ENCODE results near the gene C14orf119. TPM values are rescaled to one million over a fixed set of nuclear protein-coding genes. Genes with fewer than 3 reads are reported as not detected.

C14orf119 gene, protein sequence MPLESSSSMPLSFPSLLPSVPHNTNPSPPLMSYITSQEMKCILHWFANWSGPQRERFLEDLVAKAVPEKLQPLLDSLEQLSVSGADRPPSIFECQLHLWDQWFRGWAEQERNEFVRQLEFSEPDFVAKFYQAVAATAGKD
- 31.9 and 46.3 TPM in 2 replicates for total RNA-seq

DNA sequence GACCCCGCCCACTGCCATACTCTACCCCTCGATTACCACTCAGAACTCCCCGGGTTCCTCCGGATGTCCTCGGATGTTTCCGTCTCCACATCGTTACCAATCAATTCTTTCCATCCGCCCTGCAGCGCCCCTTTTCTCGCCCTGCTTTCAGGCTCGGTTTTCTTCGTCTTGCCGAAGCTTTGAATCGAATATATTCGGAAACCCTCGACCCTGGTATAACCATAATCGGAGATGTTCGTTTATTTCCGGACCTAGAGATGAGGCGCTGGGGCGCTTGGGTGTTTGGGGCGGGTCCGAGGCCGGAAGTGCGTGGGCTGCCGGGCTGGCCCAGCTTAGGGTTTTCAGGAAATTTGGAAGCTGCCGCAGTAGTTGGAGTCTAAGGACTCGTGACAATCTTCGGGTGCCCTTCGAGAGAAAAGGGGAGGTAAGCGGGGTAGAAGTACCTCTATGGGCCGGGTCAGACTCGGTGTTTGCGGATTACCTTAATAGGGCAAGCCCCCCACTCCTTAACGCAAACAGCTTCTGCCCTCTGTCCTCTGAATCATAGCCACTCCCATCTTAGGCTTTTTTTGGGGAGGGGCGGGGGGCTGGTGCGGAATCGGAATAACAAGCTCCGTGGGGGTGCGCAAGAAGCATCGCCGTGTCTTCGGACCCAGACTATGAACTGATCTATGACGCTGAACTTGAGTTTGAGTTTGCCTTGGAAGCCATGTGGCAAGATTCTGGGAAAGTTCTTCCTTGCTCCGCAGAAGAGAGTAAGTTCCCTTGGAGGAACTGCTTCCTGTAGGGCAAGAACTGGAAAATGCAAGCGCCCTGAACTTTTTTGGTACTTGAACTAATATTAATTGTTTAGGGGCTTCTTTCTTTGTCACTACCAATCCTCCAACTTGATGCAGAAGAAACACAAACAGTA lies at the start of gene C14orf119:
Gene C14orf119, plus strand, starts transcription at position 310 of the 913 bp plus-strand sequence. CDS start 2,154 bp downstream, outside the sequence.

DNA sequence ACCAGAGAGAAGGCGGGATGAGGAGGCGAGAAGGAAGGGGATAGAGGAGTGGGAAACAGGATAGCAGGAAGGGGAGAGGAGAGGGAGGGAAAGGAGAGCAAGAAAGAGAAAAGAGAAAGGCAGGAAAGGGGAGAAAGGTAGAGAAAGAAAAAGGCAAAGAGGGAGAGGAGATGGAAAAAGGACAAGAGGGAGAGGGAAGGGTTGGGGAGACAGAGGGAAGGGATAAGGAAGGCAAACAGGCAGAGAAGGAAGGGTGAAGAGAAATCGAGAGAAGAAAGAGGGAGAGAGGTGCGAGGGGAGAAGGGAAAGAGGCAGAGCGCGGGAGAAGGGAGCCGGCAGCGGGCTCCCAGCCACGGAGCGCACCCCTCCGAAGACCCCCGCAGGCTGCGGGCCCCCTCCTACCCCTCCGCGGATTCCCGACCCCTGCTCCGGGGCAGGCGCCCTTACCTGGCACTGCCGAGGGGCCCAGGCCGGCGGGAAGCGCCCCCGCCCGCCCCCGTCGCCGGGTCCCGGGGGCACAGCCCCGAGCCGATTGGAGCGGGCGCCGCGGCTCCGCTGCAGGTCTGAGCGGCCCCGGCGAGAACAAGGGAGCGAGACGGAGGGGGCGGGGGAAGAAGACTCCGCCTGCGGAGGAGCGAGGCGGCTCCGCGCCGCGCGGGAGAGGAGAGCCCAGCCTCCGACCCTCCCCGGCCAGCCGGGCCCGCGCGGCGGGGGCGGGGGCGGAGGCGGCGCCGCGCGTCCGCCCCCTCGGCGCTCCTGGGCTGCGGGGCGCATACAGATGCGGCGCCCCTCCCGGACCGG lies 38.1 kb upstream of the C14orf119 start, which contains the start of gene CDH24:
Gene CDH24, minus strand, starts transcription at position 565 of the 801 bp plus-strand sequence. CDS start 1,787 bp downstream, outside the sequence.

DNA sequence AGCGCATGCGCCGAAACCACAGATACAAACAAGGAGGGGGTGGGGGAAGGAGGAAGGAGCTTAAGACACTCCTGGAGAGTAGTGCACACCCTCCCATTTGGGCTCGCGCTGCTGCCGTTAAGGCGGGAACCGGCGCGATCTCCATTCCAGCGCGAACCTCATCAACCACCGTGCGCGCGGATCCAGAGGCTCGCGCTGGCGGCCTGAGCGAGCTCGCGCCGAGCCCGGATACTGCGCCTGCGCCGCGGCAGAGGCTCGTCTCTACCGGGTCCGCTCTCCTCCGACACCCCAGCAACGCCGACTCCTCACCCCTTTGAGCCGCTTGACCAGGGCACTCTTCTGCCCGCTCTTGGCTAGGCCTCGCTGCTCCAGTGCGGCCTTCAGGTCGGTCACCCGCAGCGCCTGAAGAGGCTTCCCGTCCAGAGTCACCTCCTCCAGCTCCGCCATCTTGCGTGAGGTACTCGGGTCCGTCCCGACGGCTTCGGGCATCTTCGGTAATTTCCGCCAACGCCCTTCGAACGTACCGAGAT lies 574 bp upstream of the C14orf119 start, which contains the start of gene ACIN1:
Gene ACIN1, minus strand, starts transcription at position 471 of the 530 bp plus-strand sequence. Its CDS starts 24 bp downstream, at position 447.

DNA sequence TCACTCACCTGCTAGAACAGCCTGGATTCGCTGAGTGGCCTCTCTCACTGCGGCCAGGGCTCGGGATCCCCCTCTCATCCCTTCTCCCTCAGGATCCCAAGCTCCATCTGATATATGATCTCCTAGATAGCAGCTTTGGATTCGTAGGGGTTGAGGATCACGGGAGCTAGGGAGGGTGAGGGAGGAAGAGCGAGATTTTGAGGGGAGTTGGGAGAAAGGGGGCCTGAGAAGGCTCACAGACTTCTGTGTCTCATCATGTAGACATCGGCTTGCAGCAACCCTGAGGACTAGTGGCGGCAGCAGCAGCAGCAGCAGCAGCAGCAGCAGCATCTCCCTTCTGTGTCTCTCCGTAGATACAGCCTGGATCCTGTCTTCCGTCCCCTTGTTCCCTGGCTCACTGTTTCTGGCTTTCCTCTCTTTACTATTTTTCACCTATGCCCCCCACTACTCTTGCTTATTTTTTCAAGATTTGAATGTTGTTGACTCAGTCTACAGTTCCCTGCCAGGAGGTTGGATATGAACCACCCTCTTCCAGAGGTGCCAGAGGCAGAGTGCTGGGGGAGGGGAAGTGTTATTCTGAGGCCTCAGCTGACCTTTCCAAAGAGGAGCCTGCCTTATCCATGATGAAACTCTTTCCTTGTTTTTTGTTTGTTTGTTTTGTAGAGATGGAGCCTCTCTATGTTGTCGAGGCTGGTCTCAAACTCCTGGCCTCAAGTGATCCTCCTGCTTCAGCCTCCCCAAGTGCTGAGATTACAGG lies 9.5 kb downstream of the C14orf119 start, which contains the start of gene CIROP:
Gene CIROP, minus strand, starts transcription at position 399 of the 757 bp plus-strand sequence. Its CDS starts 69 bp downstream, at position 330.

DNA sequence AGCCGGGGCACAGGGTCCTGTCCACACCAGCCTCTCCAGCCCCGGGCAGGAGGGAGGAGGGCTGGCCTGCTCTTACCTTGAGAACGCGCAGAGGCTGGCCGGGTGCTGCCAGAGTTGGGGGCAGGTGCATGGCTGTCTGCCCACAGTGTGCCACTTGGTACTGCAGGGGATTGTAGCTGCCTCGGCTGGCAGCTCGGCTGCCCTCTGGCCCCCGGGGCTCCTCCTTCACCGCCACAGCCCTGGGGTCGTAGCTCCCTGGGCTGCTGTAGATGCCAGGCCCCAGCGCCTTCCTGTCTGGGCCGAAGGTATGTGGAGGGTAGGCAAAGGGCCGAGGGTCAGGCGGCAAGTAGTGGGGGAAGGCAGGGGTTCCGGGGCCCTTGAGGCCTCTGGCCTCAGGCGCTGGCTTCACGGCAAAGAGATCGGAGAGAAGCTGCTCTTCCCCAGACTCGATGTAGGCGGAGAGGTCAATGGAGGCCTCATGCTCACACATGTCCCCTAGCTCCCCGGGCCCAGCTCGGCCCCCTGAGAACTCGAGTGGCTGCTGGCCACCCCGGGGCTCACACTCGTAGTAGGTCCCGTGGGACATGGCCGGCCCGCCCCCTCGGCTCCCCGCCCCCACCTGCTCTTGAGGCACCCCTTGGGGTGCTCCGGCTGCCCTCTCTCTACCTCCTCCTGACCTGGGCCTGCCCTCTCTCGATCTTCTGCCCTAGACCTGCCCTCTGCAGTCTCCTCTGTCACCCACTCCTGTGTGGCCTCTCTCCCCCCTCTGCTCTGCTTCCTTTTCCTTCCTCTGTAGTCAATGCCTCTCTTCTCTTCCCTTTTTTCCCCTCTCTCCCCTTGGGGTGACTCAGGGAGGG lies 23.4 kb downstream of the C14orf119 start, which contains the start of gene CEBPE:
Gene CEBPE, minus strand, starts transcription at position 750 of the 857 bp plus-strand sequence. Its CDS starts 164 bp downstream, at position 586.

Other genes starting within 250 kb of the C14orf119 start
- 105 TPM in 2 replicates for gene LRP10, start 223.8 kb upstream of the C14orf119 start, total RNA-seq
- not detected in 2 replicates for gene REM2, start 212.3 kb upstream of the C14orf119 start, total RNA-seq
- gene RBM23, start 176.4 kb upstream of the C14orf119 start, total RNA-seq = 45.7 and 57.6 TPM in 2 replicates
- gene PRMT5, start 166.1 kb upstream of the C14orf119 start, total RNA-seq = 49.0 and 58.5 TPM in 2 replicates
- gene HAUS4, start 138.4 kb upstream of the C14orf119 start, total RNA-seq = 28.7 and 51.8 TPM in 2 replicates
- 25.3 and 47.4 TPM in 2 replicates for gene AJUBA, start 113.0 kb upstream of the C14orf119 start, total RNA-seq
- 5.4 and 14.7 TPM in 2 replicates for gene C14orf93, start 85.4 kb upstream of the C14orf119 start, total RNA-seq
- 250 and 297 TPM in 2 replicates for gene PSMB5, start 60.6 kb upstream of the C14orf119 start, total RNA-seq
- gene PSMB11, start 53.3 kb upstream of the C14orf119 start, total RNA-seq = not detected in 2 replicates
- gene CDH24, start 38.0 kb upstream of the C14orf119 start, total RNA-seq = 2.2 and 3.5 TPM in 2 replicates
- gene ACIN1, start 369 bp upstream of the C14orf119 start, total RNA-seq = 47.5 and 55.5 TPM in 2 replicates
- not detected in 2 replicates for gene CIROP, start 9.5 kb downstream of the C14orf119 start, total RNA-seq
- gene CEBPE, start 23.8 kb downstream of the C14orf119 start, total RNA-seq = not detected in 2 replicates
- 4.3 and 9.8 TPM in 2 replicates for gene SLC7A8, start 88.2 kb downstream of the C14orf119 start, total RNA-seq
- not detected in 2 replicates for gene RNF212B, start 142.4 kb downstream of the C14orf119 start, total RNA-seq
- 5.7 and 12.3 TPM in 2 replicates for gene HOMEZ, start 190.6 kb downstream of the C14orf119 start, total RNA-seq
- gene PPP1R3E, start 207.4 kb downstream of the C14orf119 start, total RNA-seq = 3.5 and 6.6 TPM in 2 replicates
- gene BCL2L2, start 211.3 kb downstream of the C14orf119 start, total RNA-seq = 10.5 and 16.2 TPM in 2 replicates
- gene PABPN1, start 226.0 kb downstream of the C14orf119 start, total RNA-seq = 38.5 and 55.7 TPM in 2 replicates

Measured in pericardium fibroblast (primary cell).